OCI-LY1 (cell line): Measurements from ENCODE around the gene IDUA.

Experiments used
- EZH2 ChIP-seq: fragments of 200-600 bp; sonication (generic), shearing (Covaris generic); IDR thresholded peaks from 2 replicates; pipeline ENCODE4 v1.8.0; 2017; ENCODE audit warnings: borderline replicate concordance, mixed run types, mild to moderate bottlenecking, antibody characterized with exemption, low read length, moderate library complexity, mixed read lengths
- TF ChIP-seq, protein P1 (sequence below): fragments of 200-600 bp; sonication (generic), shearing (Covaris generic); IDR thresholded peaks from 2 replicates; pipeline ENCODE4 v1.5.1; 2017; ENCODE audit warnings: mild to moderate bottlenecking, antibody characterized with exemption, low read length, moderate library complexity, mixed read lengths

DNA sequence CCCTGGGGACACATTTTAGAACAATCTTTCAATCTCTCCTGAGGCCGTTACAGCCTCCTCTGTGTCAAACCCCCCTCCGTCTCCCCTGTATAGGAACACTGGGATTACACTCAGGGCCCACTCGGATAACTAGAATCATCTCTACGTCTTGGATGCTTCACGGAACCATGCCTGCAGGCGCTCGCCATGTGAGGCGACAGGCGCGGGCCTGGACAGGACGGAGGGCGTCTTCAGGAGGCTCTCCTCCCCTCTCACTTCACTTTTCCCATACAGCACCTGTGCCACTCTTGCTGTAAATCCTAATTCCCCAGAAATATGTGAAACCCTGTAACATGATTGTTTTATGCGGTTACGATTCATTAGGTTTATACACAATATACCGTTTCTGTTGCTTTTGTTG, 4.0 kb upstream of the IDUA start:
- TF ChIP-seq, protein P1, sequence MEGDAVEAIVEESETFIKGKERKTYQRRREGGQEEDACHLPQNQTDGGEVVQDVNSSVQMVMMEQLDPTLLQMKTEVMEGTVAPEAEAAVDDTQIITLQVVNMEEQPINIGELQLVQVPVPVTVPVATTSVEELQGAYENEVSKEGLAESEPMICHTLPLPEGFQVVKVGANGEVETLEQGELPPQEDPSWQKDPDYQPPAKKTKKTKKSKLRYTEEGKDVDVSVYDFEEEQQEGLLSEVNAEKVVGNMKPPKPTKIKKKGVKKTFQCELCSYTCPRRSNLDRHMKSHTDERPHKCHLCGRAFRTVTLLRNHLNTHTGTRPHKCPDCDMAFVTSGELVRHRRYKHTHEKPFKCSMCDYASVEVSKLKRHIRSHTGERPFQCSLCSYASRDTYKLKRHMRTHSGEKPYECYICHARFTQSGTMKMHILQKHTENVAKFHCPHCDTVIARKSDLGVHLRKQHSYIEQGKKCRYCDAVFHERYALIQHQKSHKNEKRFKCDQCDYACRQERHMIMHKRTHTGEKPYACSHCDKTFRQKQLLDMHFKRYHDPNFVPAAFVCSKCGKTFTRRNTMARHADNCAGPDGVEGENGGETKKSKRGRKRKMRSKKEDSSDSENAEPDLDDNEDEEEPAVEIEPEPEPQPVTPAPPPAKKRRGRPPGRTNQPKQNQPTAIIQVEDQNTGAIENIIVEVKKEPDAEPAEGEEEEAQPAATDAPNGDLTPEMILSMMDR = no peak
- no peak for TF ChIP-seq EZH2
